Activated naive CD4-positive, alpha-beta T cell treated with anti-CD3 and anti-CD28 coated beads, Interleukin-2, amount 10 ng/mL, durations not matched to agents 7 days and 5 days (primary cell): ENCODE results near the gene BCAR3.

Experiments used
- CTCF ChIA-PET: fragments of 350-600 bp; sonication (Branson Sonifier 250); formaldehyde crosslinking; loops from one replicate; lab custom pipeline; 2021; ENCODE audit warnings: antibody characterized with exemption; lab: Charles Lee
- DNase-seq: peaks from one replicate; pipeline ENCODE4 v3.0.0-alpha.2; 2020
- H3K27ac Mint-ChIP-seq: one replicate; pipeline ENCODE4 v1.8.0; 2021; ENCODE audit warnings: mild to moderate bottlenecking, moderate library complexity, mixed read lengths
- H3K27me3 Mint-ChIP-seq: one replicate; pipeline ENCODE4 v1.8.0; 2021; ENCODE audit warnings: mild to moderate bottlenecking, mixed read lengths
- H3K36me3 Mint-ChIP-seq: one replicate; pipeline ENCODE4 v1.8.0; 2021; ENCODE audit warnings: mixed read lengths
- H3K4me1 Mint-ChIP-seq: one replicate; pipeline ENCODE4 v1.8.0; 2021; ENCODE audit warnings: mixed read lengths
- H3K4me3 Mint-ChIP-seq: one replicate; pipeline ENCODE4 v1.8.0; 2021; ENCODE audit warnings: mild to moderate bottlenecking, moderate library complexity, mixed read lengths
- H3K9me3 Mint-ChIP-seq: one replicate; pipeline ENCODE4 v1.8.0; 2021; ENCODE audit warnings: mixed read lengths

The BCAR3 gene

DNA sequence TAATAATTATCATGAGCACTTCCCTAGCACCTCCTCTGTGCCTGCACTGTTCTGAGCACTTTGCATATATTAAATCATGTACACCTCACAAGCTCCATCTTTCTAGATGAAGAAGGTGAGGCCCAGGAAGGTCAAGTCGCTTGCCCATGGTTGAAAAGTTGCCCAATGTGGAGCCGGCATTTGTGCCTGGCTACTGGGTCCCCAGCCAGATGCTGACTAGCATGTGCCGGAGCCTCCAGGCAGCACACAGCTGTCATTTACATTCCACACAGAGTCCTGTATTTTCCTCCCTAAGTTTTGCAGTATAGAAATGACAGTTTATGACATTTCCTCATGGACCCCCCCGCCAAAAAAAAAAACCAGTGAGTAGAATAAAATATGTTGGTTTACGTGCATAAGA is 94.3 kb downstream of the BCAR3 start:
- DNase-seq = no peak
- H3K27ac Mint-ChIP-seq = no peak overlapping the region
- CTCF ChIA-PET = interaction anchor here (0.7 kb wide), 2 partner anchors 226 to 893 kb away, joined by 3 to 5 read pairs; no protein-coding TSS in a partner anchor

DNA sequence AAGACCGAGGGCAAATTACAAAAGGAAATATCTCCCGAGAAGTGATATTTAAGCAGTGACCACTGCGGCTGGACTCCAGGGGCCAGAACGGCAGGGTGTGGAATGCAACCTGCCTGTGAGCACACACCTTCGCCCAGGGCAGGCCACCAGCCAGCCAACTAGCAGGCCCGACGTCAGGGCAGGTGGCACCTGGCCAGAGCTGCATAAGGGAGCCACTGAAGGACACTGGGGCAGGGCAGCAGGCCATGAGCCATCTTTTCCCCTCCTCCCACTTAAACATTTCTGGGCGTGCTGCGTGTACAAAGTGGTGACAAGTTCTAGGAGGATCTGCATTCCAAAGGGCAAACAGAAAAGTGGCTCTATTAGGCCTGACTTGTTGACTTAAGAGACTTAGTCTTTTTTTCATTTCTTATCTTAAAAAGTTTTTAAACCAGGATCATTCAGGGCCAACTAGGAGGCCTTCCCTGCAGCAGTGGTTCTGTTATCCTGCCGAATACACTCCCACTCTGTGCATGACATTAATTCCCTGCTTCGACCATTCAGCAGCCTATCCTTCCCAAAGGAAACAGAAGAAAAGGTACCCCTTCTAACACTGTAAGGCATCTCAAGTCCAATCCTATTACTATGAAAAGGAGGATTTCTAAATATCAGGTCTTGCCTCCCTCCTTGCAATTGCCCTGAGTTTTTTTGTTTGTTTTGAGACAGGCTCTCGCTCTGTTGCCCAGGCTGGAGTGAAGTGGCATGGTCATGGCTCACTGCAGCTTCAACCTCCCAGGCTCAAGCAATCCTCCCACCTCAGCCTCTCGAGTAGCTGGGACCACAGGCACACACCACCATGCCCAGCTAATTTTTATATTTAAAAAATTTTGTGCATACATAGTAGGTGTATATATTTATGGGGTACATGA is 96.3 kb downstream of the BCAR3 start:
- Mint-ChIP-seq H3K27ac (no peak overlapping the region), H3K4me1 (no peaks in the 10 kb centered on the region), H3K4me3 (no peak overlapping the region), H3K9me3 (no peaks in the 10 kb centered on the region), H3K36me3 (no peaks in the 10 kb centered on the region), H3K27me3 (no peaks in the 10 kb centered on the region)
- CTCF ChIA-PET = no interaction called here
- no peak for DNase-seq

More for the DNA sequence above, 94.3 kb downstream of the BCAR3 start:
- H3K9me3 Mint-ChIP-seq = no peaks in the 10 kb centered on the region
- peaks cover 7% of the 10 kb centered on the region for H3K27me3 Mint-ChIP-seq
- H3K36me3 Mint-ChIP-seq = no peaks in the 10 kb centered on the region
- H3K4me3 Mint-ChIP-seq = no peak overlapping the region
- H3K4me1 Mint-ChIP-seq = peaks cover 8% of the 10 kb centered on the region

DNA sequence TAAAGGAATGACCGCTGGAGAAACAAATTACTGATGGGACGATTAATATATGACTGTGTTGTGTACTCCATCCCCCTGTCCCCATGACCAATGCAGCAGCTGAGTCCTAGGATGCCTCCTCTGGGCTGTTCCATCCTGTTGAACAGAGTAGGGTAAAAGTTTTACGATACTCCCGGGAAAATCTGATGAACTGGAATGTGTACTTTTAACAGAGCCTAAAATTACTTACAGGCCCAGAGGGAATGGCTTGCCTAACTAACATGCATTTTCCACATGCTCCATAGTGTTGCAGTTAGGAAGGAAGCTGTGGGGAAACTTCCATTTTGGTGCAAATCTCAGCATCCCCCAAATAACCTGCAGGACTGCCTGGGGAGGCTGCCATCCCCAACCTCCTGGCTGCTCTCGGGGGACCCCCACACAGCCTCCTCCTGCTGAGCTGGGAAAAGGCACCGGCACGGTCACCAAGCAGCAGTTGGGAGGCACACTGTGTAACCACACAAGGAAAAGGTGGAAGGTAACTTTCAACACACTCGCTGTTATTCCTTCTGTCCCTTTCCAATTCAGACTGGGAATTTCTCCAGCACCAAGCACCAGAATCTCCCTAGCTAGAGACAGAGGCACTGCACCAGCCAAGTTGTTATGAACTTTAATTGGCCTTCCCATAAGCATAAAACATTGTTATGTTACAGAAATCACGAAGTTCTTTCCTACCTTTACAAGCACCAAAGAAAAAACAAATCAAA is 97.2 kb downstream of the BCAR3 start:
- H3K27ac Mint-ChIP-seq = no peak overlapping the region
- H3K36me3 Mint-ChIP-seq = no peaks in the 10 kb centered on the region
- CTCF ChIA-PET = no interaction called here
- no peaks in the 10 kb centered on the region for H3K9me3 Mint-ChIP-seq
- no peak for DNase-seq
- no peaks in the 10 kb centered on the region for H3K27me3 Mint-ChIP-seq
- H3K4me1 Mint-ChIP-seq = no peaks in the 10 kb centered on the region
- no peak overlapping the region for H3K4me3 Mint-ChIP-seq

DNA sequence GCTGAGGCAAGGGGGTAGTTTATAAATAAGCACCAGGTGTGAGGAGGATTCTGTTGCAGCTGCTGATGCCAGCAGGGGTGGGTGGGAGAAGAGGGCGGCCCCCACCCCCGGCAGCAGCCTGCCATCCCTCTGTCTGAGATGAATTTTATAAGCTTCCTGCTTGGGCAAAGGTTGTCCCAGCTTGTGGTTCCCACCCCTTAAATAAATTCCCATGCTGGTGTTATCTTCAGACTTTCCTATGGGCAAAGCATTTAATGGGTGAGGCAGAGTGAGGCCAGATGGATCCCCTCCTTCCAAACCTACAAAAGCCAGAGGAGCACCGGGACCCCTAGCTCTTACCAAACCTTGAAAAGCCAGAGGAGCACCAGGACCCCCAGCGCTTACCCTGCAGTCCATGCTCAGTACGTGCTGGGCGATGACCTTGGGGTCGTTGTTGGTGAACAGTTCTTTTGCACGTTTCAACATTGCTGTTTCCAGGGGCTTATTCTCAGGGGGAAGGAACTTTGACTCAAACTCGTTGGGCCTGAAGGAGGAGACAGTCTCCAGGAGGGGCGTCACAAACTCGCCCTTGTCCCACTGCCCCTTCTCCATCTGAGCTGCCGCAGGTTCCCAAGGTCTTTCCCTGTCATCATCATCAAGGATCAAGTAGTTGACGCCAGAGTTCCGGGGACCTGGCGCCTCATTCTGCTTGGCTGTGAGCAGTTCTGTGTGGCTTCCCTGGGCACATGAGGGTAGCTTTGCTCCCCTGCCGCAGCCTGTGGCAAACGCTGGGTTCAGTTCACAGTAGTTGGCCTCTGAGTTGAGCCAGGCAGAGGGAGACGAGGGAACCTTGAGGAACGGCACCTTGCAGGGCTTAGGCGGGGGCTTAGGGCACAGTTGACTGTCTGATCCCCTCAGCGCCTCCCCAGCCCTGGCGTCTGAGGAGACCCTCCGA is 99.5 kb downstream of the BCAR3 start:
- DNase-seq = no peak
- H3K4me3 Mint-ChIP-seq = no peak overlapping the region
- no peaks in the 10 kb centered on the region for H3K27me3 Mint-ChIP-seq
- H3K36me3 Mint-ChIP-seq = no peaks in the 10 kb centered on the region
- no peak overlapping the region for H3K27ac Mint-ChIP-seq
- H3K9me3 Mint-ChIP-seq = no peaks in the 10 kb centered on the region
- H3K4me1 Mint-ChIP-seq = no peaks in the 10 kb centered on the region
- CTCF ChIA-PET = no interaction called here

DNA sequence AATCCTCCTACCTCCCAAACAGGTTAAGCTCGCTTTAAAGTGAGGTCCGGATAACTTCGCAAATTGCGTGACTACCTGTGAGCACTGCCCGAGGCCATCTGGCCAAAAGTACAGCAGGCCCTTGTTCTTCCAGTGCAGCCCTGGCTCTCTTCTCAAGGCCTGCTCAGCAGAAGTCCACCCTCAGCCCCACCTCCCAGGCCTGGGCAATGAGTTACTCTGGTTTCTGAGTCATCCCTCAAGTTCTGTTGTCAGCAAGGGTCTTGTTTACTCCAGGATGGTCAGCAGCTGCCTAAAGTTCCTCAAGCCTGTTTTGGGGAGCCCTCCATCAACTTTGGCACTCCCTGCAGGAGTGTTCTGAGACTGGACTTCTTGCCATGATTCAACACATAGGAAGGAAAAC is 101.7 kb downstream of the BCAR3 start:
- CTCF ChIA-PET = no interaction called here
- Mint-ChIP-seq H3K36me3 (no peaks in the 10 kb centered on the region), H3K27me3 (no peaks in the 10 kb centered on the region), H3K4me1 (no peaks in the 10 kb centered on the region), H3K4me3 (no peak overlapping the region), H3K9me3 (no peaks in the 10 kb centered on the region), H3K27ac (no peak overlapping the region)
- DNase-seq = no peak

DNA sequence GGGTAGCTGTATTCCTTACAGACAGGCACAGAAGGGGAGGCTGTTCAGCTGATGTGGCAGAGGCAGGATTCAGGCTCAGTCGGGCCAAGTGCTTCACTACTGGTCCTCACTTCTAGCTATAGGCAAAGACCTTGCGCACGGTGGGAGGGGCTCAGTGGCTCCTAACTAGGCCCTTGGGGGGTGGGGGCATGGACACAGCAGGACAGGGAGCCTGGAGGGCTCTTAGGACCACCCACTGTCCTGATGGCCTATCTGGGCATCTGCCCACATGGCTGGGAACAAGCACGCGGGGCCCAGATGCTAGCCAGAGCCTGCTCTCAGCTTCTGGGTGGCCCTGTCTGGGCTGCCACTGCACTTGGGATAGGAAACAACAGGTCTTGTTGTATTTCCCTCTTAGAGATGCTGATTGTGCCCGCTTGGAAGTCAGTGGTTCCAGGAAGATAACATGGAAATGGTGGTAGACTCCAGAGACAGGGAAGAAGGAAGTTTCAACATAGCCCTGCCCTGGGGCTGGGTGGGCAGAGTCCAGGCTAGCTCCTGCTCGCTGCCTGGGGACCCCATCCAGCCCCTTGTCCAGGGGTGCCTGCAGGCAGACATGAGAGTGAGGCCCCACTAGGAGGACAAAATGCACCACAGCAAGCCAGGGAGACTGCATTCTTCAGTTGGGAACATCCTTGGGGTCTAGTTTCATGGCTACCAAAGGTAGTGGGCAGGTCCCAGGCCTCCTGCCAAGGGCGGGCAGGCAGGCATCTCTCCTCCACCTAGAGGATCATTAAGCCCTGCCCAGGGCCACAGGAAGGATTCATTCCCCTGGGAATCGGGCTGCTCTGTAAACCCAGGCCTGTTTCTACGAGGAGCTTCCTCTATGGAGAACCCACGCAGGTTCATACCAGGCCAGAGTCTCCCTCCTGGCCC is 102.5 kb downstream of the BCAR3 start:
- H3K9me3 Mint-ChIP-seq = no peaks in the 10 kb centered on the region
- no peak overlapping the region for H3K27ac Mint-ChIP-seq
- no peak overlapping the region for H3K4me3 Mint-ChIP-seq
- CTCF ChIA-PET = interaction anchor here (1.3 kb wide), 1 partner anchor 50 kb away, joined by 3 read pairs; no protein-coding TSS in a partner anchor
- no peaks in the 10 kb centered on the region for H3K27me3 Mint-ChIP-seq
- DNase-seq = no peak
- no peaks in the 10 kb centered on the region for H3K4me1 Mint-ChIP-seq
- no peaks in the 10 kb centered on the region for H3K36me3 Mint-ChIP-seq

DNA sequence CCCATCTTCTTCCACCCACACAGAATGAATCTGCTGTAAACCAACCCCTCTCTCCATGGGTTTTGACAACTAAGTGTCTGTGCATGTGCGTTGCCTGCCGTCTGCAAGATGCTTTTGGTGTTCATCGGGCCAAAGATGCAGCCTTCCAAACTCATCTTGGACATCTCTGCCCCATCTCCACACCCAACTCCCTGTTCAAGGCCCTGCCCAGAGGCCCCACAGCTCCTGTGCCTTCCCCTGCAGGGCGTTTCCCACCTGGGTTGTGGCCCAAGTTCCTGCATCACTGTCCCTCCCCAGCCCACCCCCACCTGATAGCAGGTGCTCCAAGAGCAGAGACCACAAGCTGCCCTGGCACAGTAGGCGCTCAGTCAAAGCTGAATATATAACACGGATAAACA is 103.2 kb downstream of the BCAR3 start:
- no peak overlapping the region for H3K27ac Mint-ChIP-seq
- CTCF ChIA-PET = interaction anchor here (1.3 kb wide), 1 partner anchor 51 kb away, joined by 3 read pairs; no protein-coding TSS in a partner anchor
- no peak overlapping the region for H3K4me3 Mint-ChIP-seq
- H3K36me3 Mint-ChIP-seq = no peaks in the 10 kb centered on the region
- no peaks in the 10 kb centered on the region for H3K27me3 Mint-ChIP-seq
- no peaks in the 10 kb centered on the region for H3K4me1 Mint-ChIP-seq
- no peaks in the 10 kb centered on the region for H3K9me3 Mint-ChIP-seq
- DNase-seq = no peak

DNA sequence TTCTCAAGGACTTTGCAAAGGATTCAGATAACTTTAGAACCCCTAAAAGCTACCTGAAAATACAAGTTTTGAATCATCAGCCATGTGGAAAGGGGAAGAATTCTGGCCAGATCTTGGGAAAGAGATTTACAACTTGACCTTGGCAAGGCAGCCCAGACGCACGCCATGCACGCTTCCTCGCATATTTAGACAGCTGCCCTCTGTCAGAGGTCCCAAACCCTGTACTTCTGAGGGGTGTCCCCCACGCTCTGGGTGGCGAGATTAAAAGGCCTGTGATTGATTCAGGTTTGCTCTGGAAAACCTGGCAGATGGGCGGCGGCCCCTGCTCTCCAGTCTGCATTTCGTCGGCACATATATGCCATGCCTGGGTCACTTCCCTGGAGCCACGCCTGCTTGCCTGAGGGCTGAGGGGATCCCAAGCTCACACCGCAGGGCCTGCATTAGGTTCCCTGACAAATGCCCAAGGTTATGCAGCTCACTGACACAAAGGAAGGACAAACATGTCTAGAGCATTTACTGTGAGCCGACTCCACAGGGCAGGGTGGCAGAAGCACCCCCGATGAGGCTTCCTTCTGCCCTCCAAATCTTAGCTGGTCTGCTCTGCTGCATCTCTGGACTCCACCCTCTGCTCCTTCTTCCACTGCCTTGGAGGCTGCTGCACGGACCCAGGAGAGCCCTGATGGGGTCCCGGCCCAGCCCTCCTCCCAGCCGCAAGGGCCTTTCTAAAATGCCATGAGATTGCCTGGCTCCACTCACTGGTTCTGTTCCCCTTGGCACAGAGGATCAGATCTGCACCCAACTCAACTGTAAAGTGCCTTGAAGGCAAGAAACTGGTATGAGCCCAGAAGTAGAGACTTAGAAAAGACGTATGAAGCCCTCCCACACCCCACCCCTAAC is 103.9 kb downstream of the BCAR3 start:
- H3K27me3 Mint-ChIP-seq = no peaks in the 10 kb centered on the region
- no peak overlapping the region for H3K27ac Mint-ChIP-seq
- H3K9me3 Mint-ChIP-seq = no peaks in the 10 kb centered on the region
- no peaks in the 10 kb centered on the region for H3K36me3 Mint-ChIP-seq
- no peak overlapping the region for H3K4me3 Mint-ChIP-seq
- no peak for DNase-seq
- CTCF ChIA-PET = interaction anchor here (1.3 kb wide), 1 partner anchor 52 kb away, joined by 3 read pairs; no protein-coding TSS in a partner anchor
- no peaks in the 10 kb centered on the region for H3K4me1 Mint-ChIP-seq

DNA sequence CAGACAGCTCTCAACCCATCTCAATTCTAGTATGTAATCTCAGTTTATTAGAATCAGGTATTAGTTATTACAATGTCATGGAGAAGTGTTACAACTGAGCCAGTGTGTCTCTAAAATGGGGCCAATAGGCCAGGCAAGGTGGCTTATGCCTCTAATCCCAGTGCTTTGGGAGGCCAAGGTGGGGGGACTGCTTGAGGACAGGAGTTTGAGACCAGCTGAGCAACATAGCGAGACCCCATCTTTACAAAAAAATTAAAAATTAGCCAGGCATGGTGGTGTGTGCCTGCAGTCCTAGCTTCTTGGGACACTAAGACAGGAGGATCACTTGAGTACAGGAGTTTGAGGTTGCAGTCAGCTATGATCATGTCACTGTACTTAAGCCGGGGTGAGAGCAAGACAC is 104.9 kb downstream of the BCAR3 start:
- Mint-ChIP-seq H3K9me3 (no peaks in the 10 kb centered on the region), H3K27me3 (no peaks in the 10 kb centered on the region), H3K4me1 (no peaks in the 10 kb centered on the region), H3K36me3 (no peaks in the 10 kb centered on the region), H3K27ac (no peak overlapping the region), H3K4me3 (no peak overlapping the region)
- CTCF ChIA-PET = no interaction called here
- DNase-seq = no peak

DNA sequence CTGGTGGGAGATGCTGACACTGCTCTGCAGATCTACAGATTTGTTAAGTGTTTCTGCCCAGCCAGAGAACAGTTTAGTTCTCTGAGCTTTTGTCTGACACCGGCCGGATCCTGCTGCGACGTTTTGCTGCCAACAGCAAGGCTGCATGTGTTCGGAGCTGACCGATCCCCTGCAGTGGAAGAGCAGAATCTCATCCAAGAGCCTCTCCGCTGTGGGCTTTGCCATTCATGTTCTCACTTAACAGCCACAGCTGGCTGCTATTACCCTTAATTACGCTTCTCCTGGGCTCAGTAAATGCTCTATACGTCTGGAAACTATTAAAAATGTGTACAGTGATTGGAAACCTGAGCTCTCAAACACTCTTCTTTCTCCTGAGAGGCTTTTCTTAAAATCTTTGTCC is 105.3 kb downstream of the BCAR3 start:
- no peaks in the 10 kb centered on the region for H3K27me3 Mint-ChIP-seq
- CTCF ChIA-PET = no interaction called here
- no peaks in the 10 kb centered on the region for H3K36me3 Mint-ChIP-seq
- H3K9me3 Mint-ChIP-seq = no peaks in the 10 kb centered on the region
- H3K27ac Mint-ChIP-seq = no peak overlapping the region
- H3K4me3 Mint-ChIP-seq = no peak overlapping the region
- DNase-seq = no peak
- H3K4me1 Mint-ChIP-seq = no peaks in the 10 kb centered on the region

DNA sequence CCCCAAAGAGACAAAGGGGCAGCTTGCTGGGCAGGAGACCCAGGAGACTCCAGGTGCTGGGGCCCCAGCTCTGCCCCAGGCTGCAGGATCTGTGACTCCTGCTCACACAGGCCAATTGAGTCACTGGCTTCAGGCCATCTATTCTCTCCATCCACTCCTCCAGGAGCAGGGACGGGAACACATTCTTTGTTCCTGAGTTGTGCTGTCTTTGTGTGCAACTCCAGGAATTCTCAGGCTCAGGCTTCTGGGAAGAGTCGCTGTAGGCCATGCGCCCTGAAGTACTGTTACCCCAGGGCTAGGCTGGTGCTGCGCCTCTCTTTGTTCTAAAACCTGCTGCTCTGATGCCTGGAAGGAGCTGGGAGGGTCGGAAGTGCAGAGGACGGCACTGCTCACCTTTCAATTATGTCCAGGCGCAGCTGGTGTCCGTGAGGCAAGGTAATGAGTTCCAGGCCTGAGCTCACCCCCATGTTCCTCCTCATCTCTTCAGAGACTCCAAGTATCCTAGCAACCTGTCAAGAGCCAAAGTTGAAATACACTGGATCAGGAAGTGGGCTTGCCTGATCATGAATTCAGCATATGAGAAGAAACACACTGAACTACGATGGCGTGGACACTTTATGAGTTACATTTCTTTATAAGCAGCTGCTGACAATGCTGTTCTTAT is 105.9 kb downstream of the BCAR3 start:
- no peaks in the 10 kb centered on the region for H3K9me3 Mint-ChIP-seq

DNA sequence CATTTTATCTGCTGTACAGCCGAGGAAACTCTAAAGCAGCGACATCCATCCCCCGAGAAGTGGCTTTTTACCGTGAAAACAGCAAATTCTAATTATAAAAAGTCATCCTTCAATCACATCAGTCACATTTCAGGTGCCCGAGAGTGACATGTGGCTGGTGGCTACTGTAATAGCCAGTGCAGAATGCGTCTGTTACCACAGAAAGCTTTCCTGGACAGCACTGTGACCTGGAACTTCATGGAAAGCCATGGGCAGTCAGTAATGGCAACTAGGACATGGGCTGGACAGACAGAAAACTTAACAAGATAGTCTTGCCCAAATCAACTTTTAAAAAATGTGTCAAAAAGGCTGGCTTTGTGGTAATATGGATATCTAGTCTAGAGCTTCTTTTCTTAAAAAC is 106.6 kb downstream of the BCAR3 start:
- Mint-ChIP-seq H3K4me3 (no peak overlapping the region), H3K36me3 (no peaks in the 10 kb centered on the region), H3K9me3 (no peaks in the 10 kb centered on the region), H3K27ac (no peak overlapping the region), H3K27me3 (no peaks in the 10 kb centered on the region), H3K4me1 (no peaks in the 10 kb centered on the region)
- CTCF ChIA-PET = no interaction called here
- no peak for DNase-seq

More for the DNA sequence above, 105.9 kb downstream of the BCAR3 start:
- no peak overlapping the region for H3K27ac Mint-ChIP-seq
- H3K4me3 Mint-ChIP-seq = no peak overlapping the region
- CTCF ChIA-PET = no interaction called here
- H3K36me3 Mint-ChIP-seq = no peaks in the 10 kb centered on the region
- no peaks in the 10 kb centered on the region for H3K27me3 Mint-ChIP-seq
- no peaks in the 10 kb centered on the region for H3K4me1 Mint-ChIP-seq
- no peak for DNase-seq
